Stimulated activated CD4-positive, alpha-beta T cell treated with anti-CD3 and anti-CD28 coated beads, TNF-alpha, amount 100 ng/mL, for 4 hours (primary cell): Measurements from ENCODE around the gene PHACTR2.
A peak's percentile ranks its signal among the peaks of the same experiment; 100 is the strongest.
"Not testable (repeated sequence)": the region's sequence is repeated elsewhere in the genome, so short reads cannot be mapped to it uniquely, and the experiment has no call there.

Experiments used
- DNase-seq, 3 experiments: peaks; one replicate each; pipeline ENCODE4 v3.0.0-alpha.2; 2020; ENCODE audit warnings: low read depth in 3 of 3

The PHACTR2 gene

GRCh38 chr6:143677891-143678791, at the start of gene PHACTR2:
PHACTR2 (plus strand) TSS chr6:143677965; CDS start chr6:143678164, 199 bp downstream.
- DNase-seq, result peak in 2 of 3 experiments; percentile 35 to 53

- DNase-seq, result no peak
Observed at GRCh38 chr6:143629104-143630080, 48.4 kb upstream of the PHACTR2 start.

GRCh38 chr6:143631196-143631595, 46.6 kb upstream of the PHACTR2 start:
- DNase-seq, result not testable (repeated sequence)

GRCh38 chr6:143632894-143633293, 44.9 kb upstream of the PHACTR2 start:
- no peak for DNase-seq

- no peak for DNase-seq
Observed at GRCh38 chr6:143634486-143634885, 43.3 kb upstream of the PHACTR2 start.

- DNase-seq, result no peak
Observed at GRCh38 chr6:143637691-143638090, 40.1 kb upstream of the PHACTR2 start.

GRCh38 chr6:143642403-143642802, 35.4 kb upstream of the PHACTR2 start:
- DNase-seq, result no peak

GRCh38 chr6:143647191-143647590, 30.6 kb upstream of the PHACTR2 start:
- no peak for DNase-seq

GRCh38 chr6:143647732-143648131, 30.0 kb upstream of the PHACTR2 start:
- no peak for DNase-seq

- DNase-seq, result not testable (repeated sequence)
Observed at GRCh38 chr6:143649319-143649718, 28.4 kb upstream of the PHACTR2 start.

- not testable (repeated sequence) for DNase-seq
Observed at GRCh38 chr6:143651328-143651727, 26.4 kb upstream of the PHACTR2 start.

GRCh38 chr6:143652841-143653331, 24.9 kb upstream of the PHACTR2 start:
- no peak for DNase-seq

- no peak for DNase-seq
Observed at GRCh38 chr6:143655541-143655940, 22.2 kb upstream of the PHACTR2 start.

GRCh38 chr6:143656026-143656425, 21.7 kb upstream of the PHACTR2 start:
- no peak for DNase-seq

GRCh38 chr6:143657809-143658208, 20.0 kb upstream of the PHACTR2 start:
- no peak for DNase-seq

- not testable (repeated sequence) for DNase-seq
Observed at GRCh38 chr6:143660170-143660569, 17.6 kb upstream of the PHACTR2 start.

- no peak for DNase-seq
Observed at GRCh38 chr6:143664171-143664570, 13.6 kb upstream of the PHACTR2 start.

- not testable (repeated sequence) for DNase-seq
Observed at GRCh38 chr6:143666007-143666406, 11.8 kb upstream of the PHACTR2 start.

- not testable (repeated sequence) for DNase-seq
Observed at GRCh38 chr6:143669483-143669882, 8.3 kb upstream of the PHACTR2 start.

- DNase-seq, result no peak
Observed at GRCh38 chr6:143673669-143674068, 4.1 kb upstream of the PHACTR2 start.

GRCh38 chr6:143674483-143675381, 3.0 kb upstream of the PHACTR2 start:
- DNase-seq, result no peak
